H1 (cell line): ENCODE data around the gene ASMTL. TPM values are rescaled to one million over a fixed set of nuclear protein-coding genes. Genes with fewer than 3 reads are reported as not detected.
"Not testable (repeated sequence)": the region's sequence is repeated elsewhere in the genome, so short reads cannot be mapped to it uniquely, and the experiment has no call there.

Source experiments
- CTCF ChIA-PET: fragments of 300-600 bp; sonication (Branson Sonifier 250); formaldehyde crosslinking; loops from one replicate; lab custom pipeline; 2021; ENCODE audit not compliant: partially characterized antibody; lab: Charles Lee
- POLR2A ChIA-PET: fragments of 300-600 bp; sonication (Branson Sonifier 250); formaldehyde crosslinking; loops from one replicate; lab custom pipeline; 2021; ENCODE audit warnings: inconsistent platforms; ENCODE audit not compliant: partially characterized antibody; lab: Charles Lee
- DNase-seq, 2 experiments: peaks; one replicate each; pipeline versions ENCODE4 v3.0.0 to v3.0.0-alpha.2; 2010 to 2022; ENCODE audit warnings: low spot score in 2 of 2, low read depth in 1 of 2, mixed read lengths in 1 of 2
- FAIRE-seq: peaks from 2 replicates; lab custom pipeline; 2011; peaks lifted over from hg19 to GRCh38; lab: Jason Lieb, UNC
- H2AFZ ChIP-seq: 2 replicates; pipeline ENCODE4 v1.8.1; 2012; ENCODE audit warnings: low read length, inconsistent platforms
- H2AK5ac ChIP-seq: 2 replicates; pipeline ENCODE4 v1.6.1; 2013; ENCODE audit warnings: low read depth, low read length
- H2BK120ac ChIP-seq: replicated peaks from 2 replicates; pipeline ENCODE3; 2013; ENCODE audit warnings: low read depth, low read length, inconsistent platforms
- H2BK12ac ChIP-seq: 2 replicates; pipeline ENCODE4 v1.6.1; 2013; ENCODE audit warnings: low read depth, low read length
- H2BK15ac ChIP-seq: 2 replicates; pipeline ENCODE4 v1.6.1; 2013; ENCODE audit warnings: low read length
- H2BK20ac ChIP-seq: 2 replicates; pipeline ENCODE4 v1.6.1; 2013; ENCODE audit warnings: low read length
- H2BK5ac ChIP-seq: 2 replicates; pipeline ENCODE4 v1.6.1; 2013; ENCODE audit warnings: low read depth, low read length
- H3K14ac ChIP-seq: 2 replicates; pipeline ENCODE4 v1.6.1; 2013; ENCODE audit warnings: inconsistent platforms; ENCODE audit not compliant: insufficient read length
- H3K18ac ChIP-seq: 2 replicates; pipeline ENCODE4 v1.6.1; 2013; ENCODE audit warnings: low read length; ENCODE audit errors: extremely low read depth
- H3K23ac ChIP-seq: 2 replicates; pipeline ENCODE4 v1.6.1; 2013; ENCODE audit warnings: inconsistent platforms; ENCODE audit not compliant: insufficient read length
- H3K23me2 ChIP-seq: 2 replicates; pipeline ENCODE4 v1.6.1; 2013; ENCODE audit warnings: low read depth, low read length
- H3K27ac ChIP-seq: 2 replicates; pipeline ENCODE4 v1.6.1; 2011; ENCODE audit warnings: low read depth, low read length, inconsistent platforms
- H3K27me3 ChIP-seq, 4 experiments: replicated peaks in 1 of 4; 1 replicate in 1 of 4; 2 replicates in 3 of 4; pipeline versions ENCODE4 v1.6.1 to v1.8.1; 2011 to 2013; ENCODE audit warnings: low read length in 3 of 4, mild to moderate bottlenecking in 3 of 4, inconsistent platforms in 2 of 4, mixed read lengths in 2 of 4, moderate library complexity in 1 of 4; ENCODE audit not compliant: control insufficient read depth in 3 of 4, insufficient read depth in 3 of 4; ENCODE audit errors: extremely low read depth in 1 of 4
- H3K36me3 ChIP-seq, 4 experiments: 2 replicates each; pipeline versions ENCODE4 v1.6.1 to v1.8.1; 2011 to 2013; ENCODE audit warnings: mild to moderate bottlenecking in 4 of 4, low read length in 3 of 4, moderate library complexity in 2 of 4, control low read depth in 1 of 4, inconsistent platforms in 1 of 4; ENCODE audit not compliant: insufficient read depth in 4 of 4, control insufficient read depth in 2 of 4
- H3K4ac ChIP-seq: replicated peaks from 2 replicates; pipeline ENCODE3; 2013; ENCODE audit warnings: low read length, low read depth, mixed read lengths, inconsistent platforms; ENCODE audit not compliant: insufficient read length
- H3K4me1 ChIP-seq, 4 experiments: replicated peaks in 1 of 4; 1 replicate in 1 of 4; 2 replicates in 3 of 4; pipeline versions ENCODE4 v1.6.1 to v1.8.1; 2011 to 2013; ENCODE audit warnings: low read length in 3 of 4, inconsistent platforms in 2 of 4, mixed read lengths in 1 of 4; ENCODE audit not compliant: insufficient read depth in 4 of 4, control insufficient read depth in 3 of 4
- H3K4me2 ChIP-seq, 2 experiments: 2 replicates each; pipeline versions ENCODE4 v1.6.1 to v1.8.1; 2011 to 2013; ENCODE audit warnings: low read depth in 2 of 2, low read length in 2 of 2, control low read depth in 1 of 2, inconsistent platforms in 1 of 2, mild to moderate bottlenecking in 1 of 2; ENCODE audit not compliant: insufficient read depth in 1 of 2
- H3K4me3 ChIP-seq, 4 experiments: fragments of 200-600, 300-600 bp in 1 of 4; sonication (generic), shearing (Covaris generic), sonication (Bioruptor Twin) in 1 of 4; 2 replicates each; pipeline versions ENCODE4 v1.5.1 to v1.8.1; 2011 to 2016; ENCODE audit warnings: low read length in 4 of 4, low read depth in 3 of 4, control low read depth in 2 of 4, inconsistent platforms in 2 of 4, mild to moderate bottlenecking in 2 of 4, mixed read lengths in 1 of 4, moderate library complexity in 1 of 4; ENCODE audit not compliant: insufficient read depth in 2 of 4; ENCODE audit errors: extremely low read depth in 1 of 4
- H3K56ac ChIP-seq: replicated peaks from 2 replicates; pipeline ENCODE3; 2013; ENCODE audit warnings: low read depth, mild to moderate bottlenecking, mixed read lengths, low read length, inconsistent platforms; ENCODE audit not compliant: insufficient read length
- H3K79me1 ChIP-seq: 2 replicates; pipeline ENCODE4 v1.6.1; 2013; ENCODE audit warnings: low read depth, low read length, control low read depth
- H3K79me2 ChIP-seq, 2 experiments: 2 replicates each; pipeline versions ENCODE4 v1.6.1 to v1.8.1; 2012 to 2013; ENCODE audit warnings: low read length in 2 of 2, mild to moderate bottlenecking in 2 of 2, inconsistent platforms in 1 of 2; ENCODE audit not compliant: insufficient read depth in 2 of 2, control insufficient read depth in 1 of 2
- H3K9ac ChIP-seq, 4 experiments: replicated peaks in 1 of 4; 1 replicate in 1 of 4; 2 replicates in 3 of 4; pipeline versions ENCODE4 v1.6.1 to v1.8.1; 2011 to 2013; ENCODE audit warnings: low read depth in 3 of 4, low read length in 3 of 4, control low read depth in 2 of 4, mild to moderate bottlenecking in 2 of 4, moderate library complexity in 2 of 4, inconsistent platforms in 1 of 4; ENCODE audit errors: extremely low read depth in 1 of 4
- H3K9me3 ChIP-seq, 2 experiments: 2 replicates each; pipeline versions ENCODE4 v1.6.1 to v1.8.1; 2012 to 2013; ENCODE audit warnings: mild to moderate bottlenecking in 2 of 2, moderate library complexity in 2 of 2, control low read depth in 1 of 2, inconsistent platforms in 1 of 2, low read depth in 1 of 2, low read length in 1 of 2, mixed read lengths in 1 of 2; ENCODE audit not compliant: insufficient read depth in 2 of 2
- H4K20me1 ChIP-seq, 2 experiments: replicated peaks in 1 of 2; 2 replicates each; pipeline versions ENCODE3 to v1.8.1; 2011 to 2013; ENCODE audit warnings: inconsistent platforms in 2 of 2, low read length in 2 of 2, mild to moderate bottlenecking in 1 of 2; ENCODE audit not compliant: insufficient read depth in 2 of 2, control insufficient read depth in 1 of 2
- H4K5ac ChIP-seq: 2 replicates; pipeline ENCODE4 v1.6.1; 2013; ENCODE audit warnings: low read length, low read depth, mixed read lengths, inconsistent platforms; ENCODE audit not compliant: insufficient read length
- H4K8ac ChIP-seq: 2 replicates; pipeline ENCODE4 v1.8.0; 2013; ENCODE audit warnings: mild to moderate bottlenecking, moderate library complexity, low read length, inconsistent platforms; ENCODE audit not compliant: insufficient read depth; ENCODE audit errors: extremely low read depth
- H4K91ac ChIP-seq: replicated peaks from 2 replicates; pipeline ENCODE3; 2013; ENCODE audit warnings: low read length, mixed read lengths, inconsistent platforms; ENCODE audit not compliant: insufficient read length
- WGBS, 2 experiments: shearing (Covaris generic) in 1 of 2; methylation state at CpG; one replicate each; pipeline versions ENCODE4 v1.1.6 to v1.1.7; 2013 to 2015; ENCODE audit warnings: low lambda C conversion rate in 2 of 2, mixed read lengths in 2 of 2, inconsistent platforms in 1 of 2, low coverage in 1 of 2, missing lambda C conversion rate in 1 of 2; ENCODE audit not compliant: insufficient replicate concordance in 2 of 2, insufficient coverage in 1 of 2, insufficient read length in 1 of 2; ENCODE audit errors: extremely low coverage in 1 of 2, missing lambda C conversion rate in 1 of 2; 5-methylcytosine and 5-hydroxymethylcytosine counted together
- polyA plus RNA-seq, 7 experiments: library from polyadenylated mRNA; depleted of rRNA in 3 of 7; stranded (reverse) in 5 of 7; unstranded in 2 of 7; fragments of >200 nt in 5 of 7; fragments of 200-250 nt in 2 of 7; gene quantifications; 1 replicate in 5 of 7; 2 replicates in 1 of 7; 4 replicates in 1 of 7; pipeline versions ENCODE4 v1.2.1 to v1.2.3, GENCODE V29; 2011 to 2013; ENCODE audit warnings: missing spikeins in 2 of 7, mixed read lengths in 2 of 7
- total RNA-seq: library from RNA; stranded (reverse); fragmentation: NEBNext Ultra II Directional; extraction: Animal tissue kit (Norgen Biotek cat#: 25700); gene quantifications from 2 replicates; pipeline ENCODE4 v1.2.1, GENCODE V29; 2021

Gene ASMTL
- total and polyA plus RNA-seq, 2 of the 8 experiments (the other 6 are each of a cell fraction or from before 2014, with no cell fraction given), result 75.6 to 81.4 TPM

DNA sequence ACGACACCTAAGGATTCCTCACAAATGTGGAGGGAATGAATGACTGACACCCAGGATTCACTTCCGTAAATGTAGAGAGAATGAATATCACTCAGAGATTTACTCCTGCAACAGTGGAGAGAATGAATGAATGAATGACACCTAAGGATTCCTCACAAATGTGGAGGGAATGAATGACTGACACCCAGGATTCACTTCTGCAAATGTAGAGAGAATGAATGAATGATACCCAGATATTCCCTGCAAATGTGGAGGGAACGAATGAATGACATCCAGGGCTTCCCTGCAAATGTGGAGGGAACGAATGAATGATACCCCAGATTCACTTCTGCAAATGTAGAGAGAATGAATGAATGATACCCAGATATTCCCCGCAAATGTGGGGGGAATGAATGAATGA is 36.6 kb upstream of the ASMTL start:
- H4K91ac ChIP-seq, H2AFZ ChIP-seq, H3K4me3 ChIP-seq, H2BK15ac ChIP-seq, H2BK20ac ChIP-seq, H3K27me3 ChIP-seq, H4K8ac ChIP-seq, H3K79me1 ChIP-seq, H4K20me1 ChIP-seq, H3K4ac ChIP-seq, H3K36me3 ChIP-seq, H3K4me1 ChIP-seq, H3K9ac ChIP-seq, H3K23me2 ChIP-seq, H2BK120ac ChIP-seq, H3K18ac ChIP-seq, H3K4me2 ChIP-seq, FAIRE-seq, H2AK5ac ChIP-seq, H3K56ac ChIP-seq, H2BK12ac ChIP-seq, H4K5ac ChIP-seq, POLR2A ChIA-PET, H3K27ac ChIP-seq, H3K9me3 ChIP-seq, H3K79me2 ChIP-seq, H3K23ac ChIP-seq, H2BK5ac ChIP-seq, H3K14ac ChIP-seq, CTCF ChIA-PET, DNase-seq: not testable (repeated sequence)
- 77% methylated on average over 5 of the region's 5 CpGs; no CpG with 5 or more reads in 1 of the 2 experiments for WGBS, 2 experiments
